Neural cell (in vitro differentiated cells): ENCODE data around the gene ZSWIM5.

ENCODE experiments used
- EZH2 ChIP-seq: fragments of 200-600, 300-800 bp; shearing (Covaris generic), sonication (generic); IDR thresholded peaks from 2 replicates; pipeline ENCODE4 v1.6.1; 2014; ENCODE audit warnings: antibody characterized with exemption, low read length, borderline replicate concordance, mild to moderate bottlenecking; ENCODE audit not compliant: insufficient read depth, poor library complexity, severe bottlenecking
- MXI1 ChIP-seq: fragments of 450-650 bp; conservative IDR thresholded peaks from 2 replicates; pipeline ENCODE4 v1.6.1; 2014; ENCODE audit warnings: antibody characterized with exemption, mild to moderate bottlenecking; ENCODE audit not compliant: poor library complexity, severe bottlenecking

- no peak for TF ChIP-seq EZH2
- TF ChIP-seq MXI1 = no peak
These were observed 138.6 kb downstream of the ZSWIM5 start for GRCh38 chr1:45067806-45068205.
